Gastrocnemius medialis (tissue), 4 donors: Measurements from ENCODE around the gene TMEM116.

Experiments used
- CTCF ChIP-seq, 5 experiments: fragments of 450-650 bp in 3 of 5; fragments of 200-600 bp in 2 of 5; sonication (generic) in 2 of 5; IDR thresholded peaks in 4 of 5; conservative IDR thresholded peaks in 1 of 5; 1 replicate in 4 of 5; 2 replicates in 1 of 5; pipeline ENCODE4 v1.5.1; 2016 to 2019; ENCODE audit warnings: antibody characterized with exemption in 5 of 5, mild to moderate bottlenecking in 3 of 5, moderate library complexity in 3 of 5
- POLR2A ChIP-seq, 2 donors: fragments of 450-650 bp; IDR thresholded peaks; one replicate each; pipeline ENCODE4 v1.6.1; 2017; ENCODE audit warnings: antibody characterized with exemption in 2 of 2, mild to moderate bottlenecking in 2 of 2, moderate library complexity in 2 of 2

- TF ChIP-seq CTCF (IDR thresholded peaks at IDR 0.05 in 4 of 5, conservative IDR thresholded peaks at IDR 0.05 in 1 of 5) (no peak), POLR2A (IDR thresholded peaks at IDR 0.05) (no peak)
Observed at GRCh38 chr12:111894556-111894955, 118.4 kb downstream of the TMEM116 start.
